Occipital lobe (tissue), 2 donors: ENCODE data around the gene SSUH2. TPM values are rescaled to one million over a fixed set of nuclear protein-coding genes. Genes with fewer than 3 reads are reported as not detected.
"Not testable (repeated sequence)": the region's sequence is repeated elsewhere in the genome, so short reads cannot be mapped to it uniquely, and the experiment has no call there.

Source experiments
- DNase-seq: peaks from one replicate; lab custom pipeline; 2025; lab: John Stamatoyannopoulos, UW
- total RNA-seq: library from RNA; depleted of rRNA; stranded (reverse); fragments of >200 nt; gene quantifications from one replicate; pipeline ENCODE4 v1.2.3, GENCODE V29; 2014

SSUH2 gene
- total RNA-seq, 1 donor from 2014 or later = 0.78 TPM

DNA sequence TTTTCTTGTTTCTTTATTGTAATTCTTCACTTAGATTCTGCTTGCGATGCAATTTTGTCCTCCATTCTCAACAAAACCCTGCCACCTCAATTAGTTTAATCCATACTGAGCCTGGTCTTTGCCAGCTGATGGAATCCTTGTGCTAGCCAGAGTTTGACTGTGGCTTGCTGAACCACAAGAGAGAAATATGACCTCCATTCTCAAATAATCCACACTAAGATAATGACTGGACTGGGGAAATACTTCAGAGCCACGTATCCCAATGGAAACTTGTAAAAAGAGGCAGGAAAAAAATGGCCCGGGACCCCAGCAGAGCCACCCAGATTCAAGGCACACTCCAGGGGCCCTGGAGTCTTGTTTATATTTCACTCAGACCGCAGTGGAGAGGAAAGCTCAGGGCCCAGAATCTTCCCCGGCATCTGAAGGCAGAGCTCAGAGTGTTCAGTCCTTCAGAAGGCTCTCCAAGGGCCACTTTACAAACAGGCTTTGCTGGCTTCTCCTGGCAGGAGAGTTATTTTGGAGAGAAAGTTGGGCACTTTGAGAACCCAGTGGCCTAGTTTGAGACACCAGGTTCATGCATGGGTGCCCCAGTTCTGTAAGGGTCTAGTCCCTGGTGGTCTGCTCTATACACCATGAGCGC is 62.7 kb downstream of the SSUH2 start:
- DNase-seq = no peak

DNA sequence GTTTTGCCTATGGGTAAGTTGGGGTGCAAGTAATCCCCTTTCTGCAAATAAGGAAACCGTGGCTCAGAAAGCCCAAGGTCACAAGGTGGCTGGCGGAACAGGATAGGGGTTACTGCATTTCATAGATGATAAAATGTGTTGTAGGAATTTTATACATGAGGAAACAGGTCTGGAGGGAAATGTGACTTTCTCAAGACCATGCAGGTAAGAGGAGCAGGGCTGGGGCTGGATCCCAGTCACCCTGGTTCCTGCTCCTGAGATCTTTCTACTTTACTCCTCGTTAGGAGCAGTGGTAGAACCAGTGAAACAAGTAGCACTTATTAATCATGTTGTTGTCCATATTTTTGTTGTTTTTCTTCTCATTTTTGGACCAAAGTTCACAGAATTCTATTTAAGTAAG is 63.2 kb downstream of the SSUH2 start:
- no peak for DNase-seq

DNA sequence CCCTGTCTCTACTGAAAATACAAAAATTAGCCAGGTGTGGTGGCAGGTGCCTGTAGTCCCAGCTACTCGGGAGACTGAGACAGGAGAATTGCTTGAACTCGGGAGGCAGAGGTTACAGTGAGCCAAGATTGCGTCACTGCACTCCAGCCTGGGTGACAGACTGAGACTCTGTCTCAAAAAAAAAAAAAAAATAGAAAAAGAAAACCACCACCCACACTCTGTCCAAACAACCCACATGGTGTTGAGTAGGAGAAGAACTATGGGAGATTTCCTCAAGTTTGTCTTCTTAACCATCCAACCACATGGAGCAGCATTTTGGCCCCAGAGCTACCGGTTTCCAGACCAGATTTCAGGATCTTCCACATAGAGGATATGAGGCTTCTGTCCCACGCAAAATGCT is 64.2 kb downstream of the SSUH2 start:
- DNase-seq = not testable (repeated sequence)

DNA sequence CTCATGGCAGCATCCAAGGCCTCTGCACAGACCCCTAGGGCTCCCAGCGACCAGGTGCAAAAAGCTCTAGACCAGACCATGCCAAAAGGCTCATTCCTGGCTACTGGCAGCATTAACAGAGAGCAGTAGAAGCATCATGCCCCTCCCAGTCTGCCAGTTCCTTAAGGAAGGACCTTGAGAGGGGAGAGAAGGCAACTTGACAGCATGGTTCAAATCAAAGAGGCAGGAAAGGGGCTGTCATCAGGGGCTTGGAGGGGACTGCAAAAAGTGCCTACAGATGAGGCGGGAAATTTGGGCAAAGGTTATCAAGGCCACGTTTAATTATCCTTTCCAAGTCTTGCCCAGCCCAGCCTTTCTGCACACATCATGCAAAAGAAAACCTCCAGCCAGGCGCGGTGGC is 64.7 kb downstream of the SSUH2 start:
- DNase-seq = no peak

DNA sequence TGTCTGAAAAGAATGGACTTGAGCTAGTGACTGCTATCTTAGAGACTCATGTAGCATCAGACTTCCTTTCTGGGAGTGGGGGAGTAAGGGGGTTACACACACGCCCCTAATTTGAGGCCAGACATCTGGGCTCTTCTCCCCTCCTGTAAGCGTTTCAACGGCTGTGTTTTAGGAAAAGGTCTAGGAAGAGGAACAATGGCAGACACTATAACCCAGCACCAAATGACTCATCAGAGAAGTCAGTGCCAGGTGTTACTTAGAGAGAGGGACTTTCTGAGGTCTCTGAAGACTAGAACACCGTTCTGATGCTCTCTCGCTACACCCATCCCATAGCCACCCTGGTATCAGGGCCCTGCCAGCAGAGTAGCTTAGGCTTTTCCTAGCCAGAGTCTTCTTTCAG is 65.5 kb downstream of the SSUH2 start:
- no peak for DNase-seq

DNA sequence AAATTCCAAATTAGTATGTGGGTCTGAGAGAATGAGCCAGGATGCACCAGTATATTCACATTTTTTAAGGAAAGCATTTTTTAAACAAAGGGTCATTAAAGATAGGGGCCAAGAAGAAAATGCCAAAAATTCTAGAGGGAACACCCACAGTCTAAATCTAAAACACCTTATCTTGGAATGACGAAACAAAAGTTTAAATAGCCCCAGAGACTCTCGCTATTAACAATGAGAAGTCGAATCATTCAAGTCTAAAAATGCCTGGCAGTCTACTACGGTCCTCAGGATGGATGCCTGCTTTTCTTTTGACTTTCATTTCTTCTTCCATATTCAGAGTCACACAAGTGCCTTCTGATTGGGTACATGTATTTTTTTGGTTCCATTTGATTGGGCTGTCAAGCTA is 66.3 kb downstream of the SSUH2 start:
- no peak for DNase-seq

DNA sequence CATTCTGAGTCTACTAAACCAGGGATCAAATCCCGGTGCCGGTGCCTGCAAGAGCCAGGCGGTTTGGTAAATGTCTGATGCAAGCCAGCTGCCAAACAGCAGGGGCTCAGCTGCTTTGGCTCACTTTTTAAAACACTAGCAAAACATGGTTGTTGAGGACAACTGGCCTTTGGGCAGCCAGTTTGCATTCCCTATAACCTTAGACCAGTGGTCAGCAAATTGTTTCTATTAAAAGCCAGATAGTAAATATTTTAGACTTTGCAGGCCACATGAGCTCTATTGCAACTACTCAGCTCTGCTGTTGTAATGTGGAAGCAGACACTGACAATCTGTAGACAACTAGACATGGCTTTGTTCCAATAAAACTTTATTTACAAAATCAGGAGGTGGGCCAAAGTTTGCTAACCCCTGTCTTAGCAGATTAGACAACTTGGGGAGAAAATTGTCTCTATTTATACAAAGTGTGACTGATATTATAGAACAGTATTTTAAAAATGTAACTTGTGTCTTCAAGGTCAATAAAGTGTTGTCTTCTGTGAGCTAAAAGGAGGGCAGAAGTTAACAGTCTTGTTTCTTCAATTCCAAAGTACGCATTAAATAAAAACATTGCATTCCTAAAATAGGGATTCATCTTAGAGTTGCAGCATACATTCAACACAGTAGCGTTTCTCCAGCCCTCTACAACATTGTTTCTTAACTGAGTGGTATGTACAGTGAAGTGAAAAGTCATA is 67.6 kb downstream of the SSUH2 start:
- DNase-seq = no peak

DNA sequence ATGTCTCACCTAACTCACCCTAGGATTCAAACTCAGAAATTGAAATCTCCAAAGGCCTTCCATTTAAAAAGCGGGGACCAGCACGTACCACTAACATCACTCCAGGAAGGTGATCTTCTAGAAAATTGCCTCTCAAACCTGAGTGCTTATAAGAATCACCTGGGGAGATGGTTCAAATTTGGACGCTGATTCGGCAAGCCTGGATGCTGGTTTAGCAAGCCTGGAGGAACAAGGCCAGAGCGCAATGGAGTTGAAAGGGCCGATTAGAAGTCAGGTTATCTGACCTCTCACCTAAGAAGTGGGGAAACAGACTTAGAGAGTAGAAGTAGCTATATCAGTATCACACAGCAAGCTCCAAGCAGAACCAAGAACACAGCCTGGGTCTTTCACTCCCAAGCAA is 68.2 kb downstream of the SSUH2 start:
- no peak for DNase-seq

DNA sequence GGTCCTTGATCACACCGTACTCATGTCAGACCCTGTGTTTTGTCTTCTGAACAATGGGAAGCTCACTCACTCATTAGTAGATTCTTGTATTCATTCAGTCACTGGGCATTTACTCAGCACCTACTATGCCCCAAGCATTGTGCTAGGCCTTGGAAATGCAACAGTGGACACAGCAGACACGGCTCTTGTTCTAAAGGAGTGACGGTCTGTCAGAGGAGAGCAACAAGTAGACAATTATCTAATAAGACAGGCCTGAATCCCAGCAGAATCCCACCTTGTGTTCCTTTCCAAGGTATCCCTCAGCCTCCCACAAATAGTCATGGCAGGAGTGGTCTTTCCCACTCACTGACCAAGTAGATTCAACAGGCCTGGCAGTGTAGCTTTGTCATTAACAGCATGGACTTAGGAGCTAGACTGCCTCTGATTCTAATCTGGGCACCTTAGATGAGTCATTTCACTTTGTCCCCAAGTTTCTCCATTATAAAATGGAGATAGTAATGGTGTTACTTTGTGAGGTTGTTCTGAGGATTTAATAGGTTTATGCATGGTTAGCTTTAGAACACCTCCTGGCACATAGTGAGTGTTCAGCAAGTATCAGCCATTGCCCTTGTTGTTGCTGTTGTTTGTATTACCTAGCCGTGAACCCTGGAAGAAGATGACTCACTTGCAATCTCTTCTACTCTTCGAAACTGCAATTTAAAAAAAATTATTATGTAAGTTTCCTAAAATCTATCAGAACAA is 69.1 kb downstream of the SSUH2 start:
- no peak for DNase-seq

DNA sequence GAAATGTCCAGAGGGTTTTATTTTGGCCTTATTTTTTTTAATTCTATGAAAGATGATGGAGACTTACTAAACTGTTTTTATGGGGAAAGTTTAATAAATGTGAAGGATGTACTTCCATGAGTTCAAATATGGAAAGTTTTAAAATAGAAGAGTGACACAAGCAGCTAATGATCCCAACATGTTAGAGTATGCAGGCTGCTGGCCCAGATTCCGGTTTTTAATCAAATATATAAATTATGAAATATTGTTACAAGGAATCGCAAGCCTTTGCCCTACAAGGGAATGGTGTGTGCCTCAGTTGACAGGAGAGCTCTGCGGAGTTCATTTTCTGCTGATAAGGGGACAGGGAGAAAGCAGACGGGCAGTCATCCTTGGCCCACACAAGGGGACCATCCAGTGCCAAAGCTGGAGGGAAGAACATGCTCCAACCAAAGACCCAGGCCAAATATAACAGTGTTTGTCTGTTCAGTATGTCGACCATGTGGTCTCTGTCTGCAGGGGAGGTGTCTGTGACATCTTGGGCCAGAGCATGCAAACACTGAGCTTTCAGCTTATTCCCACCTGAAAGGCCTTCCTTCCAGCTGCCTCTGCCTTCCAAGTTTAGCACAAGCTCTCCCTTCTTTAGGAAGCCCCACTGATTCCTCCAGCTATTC is 69.8 kb downstream of the SSUH2 start:
- no peak for DNase-seq

DNA sequence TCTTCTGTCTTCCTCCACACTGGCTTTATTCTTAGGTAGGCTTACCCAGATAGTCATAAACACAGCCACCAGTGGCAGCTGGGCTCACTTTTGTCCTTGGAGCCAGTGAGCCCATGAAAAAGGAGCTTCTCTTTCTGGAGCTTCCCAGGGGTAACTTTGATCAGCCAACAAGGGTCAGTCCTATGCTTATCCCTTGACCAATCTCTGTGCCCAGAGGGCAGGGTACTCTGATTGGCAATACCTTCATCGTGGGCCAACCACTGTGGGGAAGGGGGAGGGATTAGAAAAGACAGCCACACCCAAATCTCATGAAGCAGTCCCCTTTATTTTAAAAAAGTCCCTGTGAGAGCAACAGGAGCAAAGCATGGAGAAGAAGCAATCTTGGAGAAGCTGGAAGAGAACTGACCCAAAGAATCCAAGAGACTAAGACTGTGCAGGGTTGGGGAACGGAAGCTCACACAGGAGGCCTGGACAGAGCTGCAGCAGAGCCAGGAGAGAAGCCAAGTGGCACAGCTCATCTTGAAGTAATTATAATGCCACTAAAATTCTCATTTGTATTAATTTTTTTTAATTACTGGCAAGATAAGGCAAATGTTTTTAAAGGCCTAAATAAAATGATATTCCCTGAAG is 70.4 kb downstream of the SSUH2 start:
- DNase-seq = no peak

DNA sequence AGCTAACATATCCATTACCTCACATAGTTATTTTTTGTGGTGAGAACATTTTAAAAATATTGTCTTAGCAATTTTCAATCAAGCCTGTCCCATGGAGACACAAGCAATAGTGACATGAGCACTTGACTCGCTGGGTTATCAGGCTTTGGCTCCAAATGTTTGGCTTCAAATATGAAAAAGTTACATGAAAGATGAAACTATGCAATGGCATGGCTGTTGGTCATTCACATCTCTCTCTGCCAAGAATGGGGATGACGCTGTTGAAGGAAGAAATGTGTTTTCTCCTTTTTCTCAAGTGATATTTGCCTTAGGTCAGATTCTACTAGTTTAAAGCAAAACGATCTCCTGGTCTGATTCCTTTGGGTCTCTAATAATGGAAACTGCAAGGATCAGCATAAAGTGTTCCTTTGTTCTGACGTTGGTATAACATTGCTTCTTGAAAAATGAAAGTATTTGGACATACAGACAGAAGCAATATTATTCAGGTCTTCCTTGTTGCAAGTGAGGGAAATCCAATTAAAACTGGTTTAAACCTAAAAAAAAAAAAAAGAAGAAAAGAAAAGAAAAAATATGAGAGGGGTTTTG is 71.2 kb downstream of the SSUH2 start:
- DNase-seq = no peak

DNA sequence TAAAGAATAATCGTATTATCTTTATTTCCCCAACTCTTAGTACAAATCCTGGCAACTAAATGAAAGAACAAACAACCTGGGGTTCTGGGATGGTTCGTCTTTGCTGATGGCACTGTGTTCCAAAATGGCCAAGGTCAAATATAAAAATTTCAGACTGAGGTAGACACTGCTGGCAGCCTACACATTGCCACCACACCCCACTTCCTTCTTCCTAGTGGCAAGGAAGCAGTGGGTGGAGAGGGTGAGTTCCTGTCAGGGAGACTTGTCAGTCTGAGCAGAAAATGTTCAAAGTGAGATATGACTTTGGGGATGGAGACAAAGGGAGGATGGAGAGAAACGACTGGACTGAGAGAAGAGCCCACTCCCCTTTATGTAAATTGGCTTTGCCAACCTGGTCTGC is 73.3 kb downstream of the SSUH2 start:
- no peak for DNase-seq

Other genes with a start within 250 kb of the SSUH2 start
- 2.2 TPM for gene LMCD1, start 143.0 kb downstream of the SSUH2 start, total RNA-seq
- not detected for gene CAV3, start 89.0 kb upstream of the SSUH2 start, total RNA-seq
- gene OXTR, start 124.8 kb upstream of the SSUH2 start, total RNA-seq = 0.94 TPM